Measurements from ENCODE around the gene TYSND1. TPM values are rescaled to one million over a fixed set of nuclear protein-coding genes. Genes with fewer than 3 reads are reported as not detected.

TYSND1 gene
- total and polyA plus RNA-seq, 2 of the 13 experiments (the other 11 are each of a cell fraction or from before 2014, with no cell fraction given): 3.3 to 8.9 TPM

GRCh38 chr10:70174058-70174741 is 27.7 kb upstream of the TYSND1 start (continued):
- TF ChIP-seq E2F2 (CRISPR knock-in tag; IDR thresholded peaks at IDR 0.05; ENCODE audit: borderline replicate concordance) (no peak), ZSCAN21 (CRISPR knock-in tag; IDR thresholded peaks at IDR 0.05; ENCODE audit: borderline replicate concordance) (peak; percentile 46; the same call in 1 of the 2 replicates), ZNF343 (CRISPR knock-in tag; IDR thresholded peaks at IDR 0.05) (0 out of 2 replicates have a peak, but pooled peaks have one; percentile 22), MBNL3 (CRISPR knock-in tag; conservative IDR thresholded peaks at IDR 0.05) (no peak), PRMT3 (CRISPR knock-in tag; IDR thresholded peaks at IDR 0.05; ENCODE audit: borderline replicate concordance, low read depth) (no peak), ZNF276 (CRISPR knock-in tag; IDR thresholded peaks at IDR 0.05; ENCODE audit: low read depth) (peak; percentile 49; the same call in 1 of the 2 replicates), MXD4 (CRISPR knock-in tag; IDR thresholded peaks at IDR 0.05) (0 out of 2 replicates have a peak, but pooled peaks have one; percentile 22), ZMYM3 (CRISPR knock-in tag; IDR thresholded peaks at IDR 0.05) (peak; percentile 22; the same call in 1 of the 2 replicates), HNF1A (IDR thresholded peaks at IDR 0.05; ENCODE audit: low read depth) (no peak), HNF1A (CRISPR knock-in tag; IDR thresholded peaks at IDR 0.05; ENCODE audit: borderline replicate concordance) (peak; percentile 34; the same call in 1 of the 2 replicates), CHD2 (IDR thresholded peaks at IDR 0.05; ENCODE audit: low read depth, low read length) (no peak), ERF (CRISPR knock-in tag; IDR thresholded peaks at IDR 0.05) (peak; percentile 60; the same call in 1 of the 2 replicates), HNF4A (CRISPR knock-in tag; IDR thresholded peaks at IDR 0.05) (peak; percentile 46)
- TF ChIP-seq, protein P1, sequence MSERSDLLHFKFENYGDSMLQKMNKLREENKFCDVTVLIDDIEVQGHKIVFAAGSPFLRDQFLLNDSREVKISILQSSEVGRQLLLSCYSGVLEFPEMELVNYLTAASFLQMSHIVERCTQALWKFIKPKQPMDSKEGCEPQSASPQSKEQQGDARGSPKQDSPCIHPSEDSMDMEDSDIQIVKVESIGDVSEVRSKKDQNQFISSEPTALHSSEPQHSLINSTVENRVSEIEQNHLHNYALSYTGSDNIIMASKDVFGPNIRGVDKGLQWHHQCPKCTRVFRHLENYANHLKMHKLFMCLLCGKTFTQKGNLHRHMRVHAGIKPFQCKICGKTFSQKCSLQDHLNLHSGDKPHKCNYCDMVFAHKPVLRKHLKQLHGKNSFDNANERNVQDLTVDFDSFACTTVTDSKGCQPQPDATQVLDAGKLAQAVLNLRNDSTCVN (CRISPR knock-in tag; IDR thresholded peaks at IDR 0.05; ENCODE audit: borderline replicate concordance): 0 out of 2 replicates have a peak, but pooled peaks have one; percentile 65
- TF ChIP-seq, protein P2, sequence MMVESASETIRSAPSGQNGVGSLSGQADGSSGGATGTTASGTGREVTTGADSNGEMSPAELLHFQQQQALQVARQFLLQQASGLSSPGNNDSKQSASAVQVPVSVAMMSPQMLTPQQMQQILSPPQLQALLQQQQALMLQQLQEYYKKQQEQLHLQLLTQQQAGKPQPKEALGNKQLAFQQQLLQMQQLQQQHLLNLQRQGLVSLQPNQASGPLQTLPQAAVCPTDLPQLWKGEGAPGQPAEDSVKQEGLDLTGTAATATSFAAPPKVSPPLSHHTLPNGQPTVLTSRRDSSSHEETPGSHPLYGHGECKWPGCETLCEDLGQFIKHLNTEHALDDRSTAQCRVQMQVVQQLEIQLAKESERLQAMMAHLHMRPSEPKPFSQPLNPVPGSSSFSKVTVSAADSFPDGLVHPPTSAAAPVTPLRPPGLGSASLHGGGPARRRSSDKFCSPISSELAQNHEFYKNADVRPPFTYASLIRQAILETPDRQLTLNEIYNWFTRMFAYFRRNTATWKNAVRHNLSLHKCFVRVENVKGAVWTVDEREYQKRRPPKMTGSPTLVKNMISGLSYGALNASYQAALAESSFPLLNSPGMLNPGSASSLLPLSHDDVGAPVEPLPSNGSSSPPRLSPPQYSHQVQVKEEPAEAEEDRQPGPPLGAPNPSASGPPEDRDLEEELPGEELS (CRISPR knock-in tag; IDR thresholded peaks at IDR 0.05): peak; percentile 37; the same call in 1 of the 2 replicates
- TF ChIP-seq, protein P3, sequence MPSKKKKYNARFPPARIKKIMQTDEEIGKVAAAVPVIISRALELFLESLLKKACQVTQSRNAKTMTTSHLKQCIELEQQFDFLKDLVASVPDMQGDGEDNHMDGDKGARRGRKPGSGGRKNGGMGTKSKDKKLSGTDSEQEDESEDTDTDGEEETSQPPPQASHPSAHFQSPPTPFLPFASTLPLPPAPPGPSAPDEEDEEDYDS (CRISPR knock-in tag; IDR thresholded peaks at IDR 0.05): peak; percentile 75

Data from HepG2 (cell line).